Activated T-cell treated with anti-CD3 and anti-CD28 coated beads, Interleukin-2, amount 50 U/mL, for 4 hours (primary cell): ENCODE data around the gene CARS1. TPM values are rescaled to one million over a fixed set of nuclear protein-coding genes. Genes with fewer than 3 reads are reported as not detected.
A peak's percentile ranks its signal among the peaks of the same experiment; 100 is the strongest.

Experiments
- ATAC-seq, 2 donors: fragments of 200-7000 bp; cut with Tn5 transposase; one replicate each; pipeline ENCODE4 v1.10.0; 2021
- DNase-seq: peaks from one replicate; pipeline ENCODE4 v3.0.0-alpha.2; 2020
- H3K27me3 Mint-ChIP-seq: one replicate; pipeline ENCODE4 v1.8.0; 2021; ENCODE audit warnings: low read depth, mixed read lengths
- H3K36me3 Mint-ChIP-seq: one replicate; pipeline ENCODE4 v1.8.0; 2022; ENCODE audit warnings: mixed read lengths; ENCODE audit not compliant: insufficient read depth
- H3K4me1 Mint-ChIP-seq: one replicate; pipeline ENCODE4 v1.8.0; 2021; ENCODE audit warnings: low read depth, mixed read lengths
- H3K4me3 Mint-ChIP-seq: one replicate; pipeline ENCODE4 v1.8.0; 2021; ENCODE audit warnings: mild to moderate bottlenecking, moderate library complexity, mixed read lengths
- H3K9me3 Mint-ChIP-seq: one replicate; pipeline ENCODE4 v1.8.0; 2021; ENCODE audit warnings: mixed read lengths
- total RNA-seq, 3 donors: library from RNA; stranded (reverse); gene quantifications; one replicate each; pipeline ENCODE4 v1.2.1, GENCODE V29; 2021

Gene CARS1
- total RNA-seq, 3 donors from 2014 or later = 72.4 to 110 (median 88.1) TPM

- H3K27me3 Mint-ChIP-seq = no peaks in the 10 kb centered on the region
- ATAC-seq (no peak), DNase-seq (no peak)
- H3K36me3 Mint-ChIP-seq = peaks cover 6% of the 10 kb centered on the region
- H3K4me3 Mint-ChIP-seq = no peak overlapping the region
- peaks cover 3% of the 10 kb centered on the region for H3K4me1 Mint-ChIP-seq
- no peaks in the 10 kb centered on the region for H3K9me3 Mint-ChIP-seq
Measured at GRCh38 chr11:2995031-2995561, 62.1 kb downstream of the CARS1 start.

- Mint-ChIP-seq H3K4me1 (peaks cover 11% of the 10 kb centered on the region), H3K27me3 (no peaks in the 10 kb centered on the region), H3K9me3 (no peaks in the 10 kb centered on the region), H3K36me3 (peaks cover 2% of the 10 kb centered on the region), H3K4me3 (peak overlapping the region; percentile 8)
- DNase-seq = no peak
- no peak for ATAC-seq
Measured at GRCh38 chr11:2994336-2994730, 62.9 kb downstream of the CARS1 start.

GRCh38 chr11:2992997-2993325, 64.3 kb downstream of the CARS1 start:
- H3K9me3 Mint-ChIP-seq = no peaks in the 10 kb centered on the region
- H3K4me3 Mint-ChIP-seq = peak overlapping the region; percentile 96
- ATAC-seq (no peak), DNase-seq (no peak)
- peaks cover 24% of the 10 kb centered on the region for H3K4me1 Mint-ChIP-seq
- peaks cover 6% of the 10 kb centered on the region for H3K36me3 Mint-ChIP-seq
- no peaks in the 10 kb centered on the region for H3K27me3 Mint-ChIP-seq

GRCh38 chr11:2992234-2992996, 64.8 kb downstream of the CARS1 start, which contains the start of gene NAP1L4:
Gene NAP1L4, minus strand, starts transcription at chr11:2992329. Its CDS starts 13,109 bp downstream, at chr11:2979220.
- H3K36me3 Mint-ChIP-seq = peaks cover 7% of the 10 kb centered on the region
- peaks cover 27% of the 10 kb centered on the region for H3K4me1 Mint-ChIP-seq
- H3K4me3 Mint-ChIP-seq = peak within 1 kb of the TSS; percentile 100
- peak; percentile 80 for ATAC-seq
- no peaks in the 10 kb centered on the region for H3K27me3 Mint-ChIP-seq
- no peaks in the 10 kb centered on the region for H3K9me3 Mint-ChIP-seq
- peak; percentile 96 for DNase-seq

- DNase-seq (peak; percentile 34), ATAC-seq (peak; percentile 39 to 41)
- Mint-ChIP-seq H3K4me3 (peak overlapping the region; percentile 100), H3K9me3 (no peaks in the 10 kb centered on the region), H3K36me3 (peaks cover 7% of the 10 kb centered on the region), H3K4me1 (peaks cover 33% of the 10 kb centered on the region), H3K27me3 (no peaks in the 10 kb centered on the region)
Measured at GRCh38 chr11:2991452-2992233, 65.6 kb downstream of the CARS1 start.

GRCh38 chr11:2990617-2991451, 66.4 kb downstream of the CARS1 start:
- H3K4me3 Mint-ChIP-seq = peak overlapping the region; percentile 100

GRCh38 chr11:2989551-2989950, 67.7 kb downstream of the CARS1 start:
- ATAC-seq = peak in 1 of 2 donors; percentile 6
- peak overlapping the region; percentile 100 for H3K4me3 Mint-ChIP-seq
- H3K9me3 Mint-ChIP-seq = no peaks in the 10 kb centered on the region
- H3K36me3 Mint-ChIP-seq = peaks cover 8% of the 10 kb centered on the region
- no peak for DNase-seq
- H3K27me3 Mint-ChIP-seq = no peaks in the 10 kb centered on the region
- peaks cover 41% of the 10 kb centered on the region for H3K4me1 Mint-ChIP-seq

More at GRCh38 chr11:2990617-2991451, 66.4 kb downstream of the CARS1 start:
- ATAC-seq = peak; percentile 6 to 16
- Mint-ChIP-seq H3K4me1 (peaks cover 33% of the 10 kb centered on the region), H3K9me3 (no peaks in the 10 kb centered on the region), H3K27me3 (no peaks in the 10 kb centered on the region), H3K36me3 (peaks cover 7% of the 10 kb centered on the region)
- no peak for DNase-seq

GRCh38 chr11:2989006-2989405, 68.2 kb downstream of the CARS1 start:
- Mint-ChIP-seq H3K27me3 (no peaks in the 10 kb centered on the region), H3K36me3 (peaks cover 10% of the 10 kb centered on the region), H3K4me3 (peak overlapping the region; percentile 100), H3K9me3 (no peaks in the 10 kb centered on the region), H3K4me1 (peaks cover 45% of the 10 kb centered on the region)
- ATAC-seq (no peak), DNase-seq (no peak)

GRCh38 chr11:2987881-2988861, 69.1 kb downstream of the CARS1 start:
- Mint-ChIP-seq H3K4me1 (peaks cover 54% of the 10 kb centered on the region), H3K27me3 (no peaks in the 10 kb centered on the region), H3K36me3 (peaks cover 10% of the 10 kb centered on the region), H3K9me3 (no peaks in the 10 kb centered on the region), H3K4me3 (peak overlapping the region; percentile 100)
- DNase-seq = peak; percentile 31
- peak; percentile 15 to 23 for ATAC-seq

GRCh38 chr11:2983908-2984307, 73.3 kb downstream of the CARS1 start:
- Mint-ChIP-seq H3K4me3 (no peak overlapping the region), H3K9me3 (no peaks in the 10 kb centered on the region), H3K4me1 (peaks cover 59% of the 10 kb centered on the region), H3K27me3 (no peaks in the 10 kb centered on the region), H3K36me3 (peaks cover 13% of the 10 kb centered on the region)
- DNase-seq = no peak
- no peak for ATAC-seq

GRCh38 chr11:2982214-2982613, 75.0 kb downstream of the CARS1 start:
- Mint-ChIP-seq H3K9me3 (no peaks in the 10 kb centered on the region), H3K27me3 (no peaks in the 10 kb centered on the region), H3K4me1 (peaks cover 57% of the 10 kb centered on the region), H3K4me3 (no peak overlapping the region), H3K36me3 (peaks cover 20% of the 10 kb centered on the region)
- DNase-seq (no peak), ATAC-seq (peak in 1 of 2 donors; percentile 21)

- peaks cover 58% of the 10 kb centered on the region for H3K4me1 Mint-ChIP-seq
Measured at GRCh38 chr11:2981130-2981529, 76.1 kb downstream of the CARS1 start.

More at GRCh38 chr11:2981130-2981529, 76.1 kb downstream of the CARS1 start:
- DNase-seq (no peak), ATAC-seq (no peak)
- Mint-ChIP-seq H3K36me3 (peaks cover 29% of the 10 kb centered on the region), H3K9me3 (no peaks in the 10 kb centered on the region), H3K27me3 (no peaks in the 10 kb centered on the region), H3K4me3 (no peak overlapping the region)
